GM12892 (cell line): ENCODE data around the gene FAM83B.

Experiments
- POLR2A ChIP-seq: IDR thresholded peaks from 2 replicates; pipeline ENCODE4 v1.6.1; 2011; ENCODE audit warnings: low read depth, low read length, control low read depth
- POLR2AphosphoS5 ChIP-seq: IDR thresholded peaks from 2 replicates; pipeline ENCODE4 v1.6.1; 2011; ENCODE audit warnings: low read depth, low read length, control low read depth
- TAF1 ChIP-seq: IDR thresholded peaks from 2 replicates; pipeline ENCODE4 v1.6.1; 2011; ENCODE audit warnings: low read depth, mild to moderate bottlenecking, control low read depth, low read length, borderline replicate concordance

GRCh38 chr6:54980511-54981275 is 134.1 kb downstream of the FAM83B start:
- TF ChIP-seq POLR2A (no peak), TAF1 (no peak), POLR2AphosphoS5 (no peak)
